Superior temporal gyrus (tissue), 1 donor: ENCODE measurements around the gene DHFR.
"Not testable (repeated sequence)": the region's sequence is repeated elsewhere in the genome, so short reads cannot be mapped to it uniquely, and the experiment has no call there.

Experiments
- DNase-seq: peaks from one replicate; pipeline ENCODE4 v3.0.0-alpha.2; 2016; ENCODE audit errors: extremely low spot score

DHFR gene

GRCh38 chr5:80654391-80655230 lies at the start of gene DHFR, which contains the start of gene MSH3:
Gene DHFR (minus strand): TSS chr5:80654983. CDS start chr5:80654489, 494 bp downstream.
Gene MSH3 (plus strand): TSS chr5:80654652. CDS start chr5:80654728, 76 bp downstream.
- peak; percentile 84 for DNase-seq

GRCh38 chr5:80704221-80704620 lies 49.4 kb upstream of the DHFR start:
- DNase-seq: no peak

- DNase-seq: no peak
Observed at GRCh38 chr5:80703747-80704146, 49.0 kb upstream of the DHFR start.

- DNase-seq: no peak
Observed at GRCh38 chr5:80703291-80703690, 48.5 kb upstream of the DHFR start.

GRCh38 chr5:80701597-80701996 lies 46.8 kb upstream of the DHFR start:
- DNase-seq: no peak

- DNase-seq: no peak
Observed at GRCh38 chr5:80698369-80698768, 43.6 kb upstream of the DHFR start.

GRCh38 chr5:80697100-80697499 lies 42.3 kb upstream of the DHFR start:
- no peak for DNase-seq

- DNase-seq: no peak
Observed at GRCh38 chr5:80696450-80696849, 41.7 kb upstream of the DHFR start.

GRCh38 chr5:80695666-80696065 lies 40.9 kb upstream of the DHFR start:
- DNase-seq: no peak

- no peak for DNase-seq
Observed at GRCh38 chr5:80689627-80690026, 34.8 kb upstream of the DHFR start.

GRCh38 chr5:80688648-80689420 lies 34.1 kb upstream of the DHFR start:
- DNase-seq: no peak

- peak; percentile 72 for DNase-seq
Observed at GRCh38 chr5:80686757-80687156, 32.0 kb upstream of the DHFR start.

GRCh38 chr5:80676706-80677105 lies 21.9 kb upstream of the DHFR start:
- no peak for DNase-seq

- DNase-seq: peak; percentile 86
Observed at GRCh38 chr5:80672140-80672736, 17.5 kb upstream of the DHFR start.

GRCh38 chr5:80668016-80668969 lies 13.5 kb upstream of the DHFR start:
- no peak for DNase-seq

GRCh38 chr5:80667384-80667783 lies 12.6 kb upstream of the DHFR start:
- DNase-seq: no peak

GRCh38 chr5:80665057-80665456 lies 10.3 kb upstream of the DHFR start:
- DNase-seq: no peak

GRCh38 chr5:80662108-80662507 lies 7.3 kb upstream of the DHFR start:
- DNase-seq: no peak

- DNase-seq: not testable (repeated sequence)
Observed at GRCh38 chr5:80660661-80661060, 5.9 kb upstream of the DHFR start.

GRCh38 chr5:80659106-80659505 lies 4.3 kb upstream of the DHFR start:
- DNase-seq: no peak

GRCh38 chr5:80656425-80656824 lies 1.6 kb upstream of the DHFR start:
- DNase-seq: no peak
